Uterus (tissue), 2 donors: ENCODE data around the gene ATP8B3.

Experiments
- CTCF ChIP-seq, 4 experiments: fragments of 200-600 bp in 2 of 4; fragments of 450-650 bp in 2 of 4; sonication (generic) in 2 of 4; IDR thresholded peaks; one replicate each; pipeline ENCODE4 v1.5.1; 2016 to 2019; ENCODE audit warnings: antibody characterized with exemption in 4 of 4, mild to moderate bottlenecking in 2 of 4, moderate library complexity in 1 of 4
- POLR2A ChIP-seq, 2 donors: fragments of 450-650 bp; IDR thresholded peaks; one replicate each; pipeline ENCODE4 v1.6.1; 2016; ENCODE audit warnings: antibody characterized with exemption in 2 of 2, mild to moderate bottlenecking in 1 of 2, moderate library complexity in 1 of 2

DNA sequence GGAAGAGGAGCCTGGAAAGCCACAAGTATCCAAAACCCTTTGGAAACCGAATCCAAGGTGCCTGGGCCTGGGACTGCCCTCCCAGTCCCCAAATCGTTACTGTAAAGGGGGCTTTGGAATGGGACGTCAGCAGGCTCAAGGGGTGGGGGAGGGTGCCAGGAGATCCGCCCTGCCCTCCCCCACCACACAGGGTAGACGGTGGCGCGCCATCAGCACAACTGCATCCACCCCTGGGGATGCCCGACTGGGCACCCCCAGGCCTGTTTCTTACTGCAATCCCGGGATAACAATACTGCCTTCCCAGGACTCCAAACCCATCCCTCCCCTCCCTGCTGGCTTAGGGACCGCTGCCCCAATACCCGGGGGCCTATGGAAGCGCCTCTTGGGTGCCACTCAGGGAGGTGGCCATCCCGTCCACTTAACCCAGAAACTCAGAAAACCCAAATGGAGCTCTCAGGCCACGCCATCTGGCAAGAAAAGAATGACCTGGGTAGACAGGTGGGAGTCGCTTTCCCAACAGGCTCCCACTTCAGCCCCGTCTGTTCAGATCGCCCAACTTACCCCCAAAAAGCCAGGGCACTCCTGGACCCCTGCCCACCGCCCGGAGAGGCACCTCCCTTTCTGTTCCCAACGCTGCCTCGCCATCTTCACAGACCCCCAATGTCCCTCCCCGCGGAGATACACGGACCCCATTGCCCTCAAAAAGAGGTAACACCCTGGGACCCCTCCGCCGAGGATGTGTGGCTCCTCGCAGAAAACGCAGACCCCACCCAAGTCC is 48.9 kb upstream of the ATP8B3 start:
- TF ChIP-seq POLR2A (IDR thresholded peaks at IDR 0.05) (no peak), CTCF (IDR thresholded peaks at IDR 0.05) (no peak)
